Measurements from ENCODE around the gene IQCH.

The IQCH gene

GRCh38 chr15:67542420-67543347 lies 288.1 kb downstream of the IQCH start, which contains the start of gene MAP2K5:
TSS of gene MAP2K5 (plus strand) at chr15:67542703. CDS start at chr15:67543336, 633 bp downstream.
- Histone ChIP-seq H3K27me3 (ENCODE audit: control insufficient read depth, insufficient read depth, low read length, poor library complexity, severe bottlenecking) (no peaks in the 10 kb centered on the region), H3K4me1 (ENCODE audit: control insufficient read depth, insufficient read depth, low read length) (peaks cover 9% of the 10 kb centered on the region), H3K36me3 (ENCODE audit: control insufficient read depth, insufficient read depth, low read length) (no peaks in the 10 kb centered on the region), H3K4me3 (ENCODE audit: insufficient read depth, low read depth, low read length) (peak within 1 kb of the TSS; percentile 90), H3K9me3 (ENCODE audit: control insufficient read depth, low read length) (no peaks in the 10 kb centered on the region), H3K27ac (ENCODE audit: insufficient read depth, low read depth, low read length, poor library complexity, severe bottlenecking) (peak within 1 kb of the TSS; percentile 61)
- 0% methylated on average over 91 of the region's 91 CpGs for WGBS, 2 experiments

GRCh38 chr15:67543348-67543718 lies 288.7 kb downstream of the IQCH start:
- Histone ChIP-seq H3K27me3 (ENCODE audit: control insufficient read depth, insufficient read depth, low read length, poor library complexity, severe bottlenecking) (no peaks in the 10 kb centered on the region), H3K4me3 (ENCODE audit: insufficient read depth, low read depth, low read length) (peak overlapping the region; percentile 90), H3K9me3 (ENCODE audit: control insufficient read depth, low read length) (no peaks in the 10 kb centered on the region), H3K27ac (ENCODE audit: insufficient read depth, low read depth, low read length, poor library complexity, severe bottlenecking) (no peak overlapping the region), H3K4me1 (ENCODE audit: control insufficient read depth, insufficient read depth, low read length) (peaks cover 15% of the 10 kb centered on the region), H3K36me3 (ENCODE audit: control insufficient read depth, insufficient read depth, low read length) (no peaks in the 10 kb centered on the region)
- 76 to 81% methylated on average over 7 of the region's 7 CpGs for WGBS, 2 experiments

- Histone ChIP-seq H3K27me3 (ENCODE audit: control insufficient read depth, insufficient read depth, low read length, poor library complexity, severe bottlenecking) (no peaks in the 10 kb centered on the region), H3K4me1 (ENCODE audit: control insufficient read depth, insufficient read depth, low read length) (peaks cover 23% of the 10 kb centered on the region), H3K4me3 (ENCODE audit: insufficient read depth, low read depth, low read length) (no peak overlapping the region), H3K27ac (ENCODE audit: insufficient read depth, low read depth, low read length, poor library complexity, severe bottlenecking) (no peak overlapping the region), H3K9me3 (ENCODE audit: control insufficient read depth, low read length) (no peaks in the 10 kb centered on the region), H3K36me3 (ENCODE audit: control insufficient read depth, insufficient read depth, low read length) (no peaks in the 10 kb centered on the region)
- WGBS, 2 experiments, result 74 to 81% methylated on average over 3 of the region's 3 CpGs
Measured at GRCh38 chr15:67544475-67544874, 289.9 kb downstream of the IQCH start.

GRCh38 chr15:67545864-67546263 lies 291.3 kb downstream of the IQCH start:
- 89 to 92% methylated on average over 3 of the region's 3 CpGs for WGBS, 2 experiments
- Histone ChIP-seq H3K27ac (ENCODE audit: insufficient read depth, low read depth, low read length, poor library complexity, severe bottlenecking) (no peak overlapping the region), H3K9me3 (ENCODE audit: control insufficient read depth, low read length) (no peaks in the 10 kb centered on the region), H3K36me3 (ENCODE audit: control insufficient read depth, insufficient read depth, low read length) (peaks cover 3% of the 10 kb centered on the region), H3K4me3 (ENCODE audit: insufficient read depth, low read depth, low read length) (no peak overlapping the region), H3K27me3 (ENCODE audit: control insufficient read depth, insufficient read depth, low read length, poor library complexity, severe bottlenecking) (no peaks in the 10 kb centered on the region), H3K4me1 (ENCODE audit: control insufficient read depth, insufficient read depth, low read length) (peaks cover 26% of the 10 kb centered on the region)

- H3K9me3 ChIP-seq (ENCODE audit: control insufficient read depth, low read length), result no peaks in the 10 kb centered on the region
- H3K27ac ChIP-seq (ENCODE audit: insufficient read depth, low read depth, low read length, poor library complexity, severe bottlenecking), result no peak overlapping the region
- H3K36me3 ChIP-seq (ENCODE audit: control insufficient read depth, insufficient read depth, low read length), result peaks cover 8% of the 10 kb centered on the region
- WGBS, 2 experiments, result 91 to 100% methylated on average over 2 of the region's 2 CpGs
- H3K27me3 ChIP-seq (ENCODE audit: control insufficient read depth, insufficient read depth, low read length, poor library complexity, severe bottlenecking), result no peaks in the 10 kb centered on the region
- no peak overlapping the region for H3K4me3 ChIP-seq (ENCODE audit: insufficient read depth, low read depth, low read length)
- H3K4me1 ChIP-seq (ENCODE audit: control insufficient read depth, insufficient read depth, low read length), result peaks cover 26% of the 10 kb centered on the region
Measured at GRCh38 chr15:67547064-67547463, 292.5 kb downstream of the IQCH start.

- 75% methylated on average over 3 of the region's 3 CpGs for WGBS, 2 experiments
- Histone ChIP-seq H3K4me1 (ENCODE audit: control insufficient read depth, insufficient read depth, low read length) (peaks cover 26% of the 10 kb centered on the region), H3K9me3 (ENCODE audit: control insufficient read depth, low read length) (no peaks in the 10 kb centered on the region), H3K4me3 (ENCODE audit: insufficient read depth, low read depth, low read length) (no peak overlapping the region), H3K36me3 (ENCODE audit: control insufficient read depth, insufficient read depth, low read length) (peaks cover 8% of the 10 kb centered on the region), H3K27me3 (ENCODE audit: control insufficient read depth, insufficient read depth, low read length, poor library complexity, severe bottlenecking) (no peaks in the 10 kb centered on the region), H3K27ac (ENCODE audit: insufficient read depth, low read depth, low read length, poor library complexity, severe bottlenecking) (no peak overlapping the region)
Measured at GRCh38 chr15:67547836-67548235, 293.2 kb downstream of the IQCH start.

GRCh38 chr15:67548236-67548852 lies 293.8 kb downstream of the IQCH start:
- no peaks in the 10 kb centered on the region for H3K9me3 ChIP-seq (ENCODE audit: control insufficient read depth, low read length)
- H3K4me1 ChIP-seq (ENCODE audit: control insufficient read depth, insufficient read depth, low read length), result peaks cover 26% of the 10 kb centered on the region
- H3K4me3 ChIP-seq (ENCODE audit: insufficient read depth, low read depth, low read length), result no peak overlapping the region
- H3K27me3 ChIP-seq (ENCODE audit: control insufficient read depth, insufficient read depth, low read length, poor library complexity, severe bottlenecking), result no peaks in the 10 kb centered on the region
- peak overlapping the region; percentile 45 for H3K27ac ChIP-seq (ENCODE audit: insufficient read depth, low read depth, low read length, poor library complexity, severe bottlenecking)
- H3K36me3 ChIP-seq (ENCODE audit: control insufficient read depth, insufficient read depth, low read length), result peaks cover 8% of the 10 kb centered on the region
- 56 to 61% methylated on average over 2 of the region's 2 CpGs for WGBS, 2 experiments

GRCh38 chr15:67548862-67549651 lies 294.5 kb downstream of the IQCH start:
- H3K4me1 ChIP-seq (ENCODE audit: control insufficient read depth, insufficient read depth, low read length), result peaks cover 21% of the 10 kb centered on the region
- no peak overlapping the region for H3K4me3 ChIP-seq (ENCODE audit: insufficient read depth, low read depth, low read length)
- no peaks in the 10 kb centered on the region for H3K9me3 ChIP-seq (ENCODE audit: control insufficient read depth, low read length)
- no peaks in the 10 kb centered on the region for H3K27me3 ChIP-seq (ENCODE audit: control insufficient read depth, insufficient read depth, low read length, poor library complexity, severe bottlenecking)
- WGBS, 2 experiments, result 36 to 43% methylated on average over 7 to 8 of the region's 8 CpGs
- H3K36me3 ChIP-seq (ENCODE audit: control insufficient read depth, insufficient read depth, low read length), result peaks cover 8% of the 10 kb centered on the region
- H3K27ac ChIP-seq (ENCODE audit: insufficient read depth, low read depth, low read length, poor library complexity, severe bottlenecking), result no peak overlapping the region

GRCh38 chr15:67549736-67550135 lies 295.1 kb downstream of the IQCH start:
- Histone ChIP-seq H3K9me3 (ENCODE audit: control insufficient read depth, low read length) (no peaks in the 10 kb centered on the region), H3K27ac (ENCODE audit: insufficient read depth, low read depth, low read length, poor library complexity, severe bottlenecking) (no peak overlapping the region), H3K4me1 (ENCODE audit: control insufficient read depth, insufficient read depth, low read length) (peaks cover 18% of the 10 kb centered on the region), H3K4me3 (ENCODE audit: insufficient read depth, low read depth, low read length) (no peak overlapping the region), H3K27me3 (ENCODE audit: control insufficient read depth, insufficient read depth, low read length, poor library complexity, severe bottlenecking) (no peaks in the 10 kb centered on the region), H3K36me3 (ENCODE audit: control insufficient read depth, insufficient read depth, low read length) (peaks cover 8% of the 10 kb centered on the region)
- 77 to 84% methylated on average over 3 of the region's 3 CpGs for WGBS, 2 experiments

GRCh38 chr15:67550522-67550921 lies 295.9 kb downstream of the IQCH start:
- Histone ChIP-seq H3K27ac (ENCODE audit: insufficient read depth, low read depth, low read length, poor library complexity, severe bottlenecking) (no peak overlapping the region), H3K4me3 (ENCODE audit: insufficient read depth, low read depth, low read length) (no peak overlapping the region), H3K36me3 (ENCODE audit: control insufficient read depth, insufficient read depth, low read length) (peaks cover 8% of the 10 kb centered on the region), H3K27me3 (ENCODE audit: control insufficient read depth, insufficient read depth, low read length, poor library complexity, severe bottlenecking) (no peaks in the 10 kb centered on the region), H3K9me3 (ENCODE audit: control insufficient read depth, low read length) (no peaks in the 10 kb centered on the region), H3K4me1 (ENCODE audit: control insufficient read depth, insufficient read depth, low read length) (peaks cover 18% of the 10 kb centered on the region)
- WGBS, 2 experiments, result 79% methylated on average over 4 of the region's 4 CpGs
